ENCODE data around the gene IMPDH1.

Gene IMPDH1

DNA sequence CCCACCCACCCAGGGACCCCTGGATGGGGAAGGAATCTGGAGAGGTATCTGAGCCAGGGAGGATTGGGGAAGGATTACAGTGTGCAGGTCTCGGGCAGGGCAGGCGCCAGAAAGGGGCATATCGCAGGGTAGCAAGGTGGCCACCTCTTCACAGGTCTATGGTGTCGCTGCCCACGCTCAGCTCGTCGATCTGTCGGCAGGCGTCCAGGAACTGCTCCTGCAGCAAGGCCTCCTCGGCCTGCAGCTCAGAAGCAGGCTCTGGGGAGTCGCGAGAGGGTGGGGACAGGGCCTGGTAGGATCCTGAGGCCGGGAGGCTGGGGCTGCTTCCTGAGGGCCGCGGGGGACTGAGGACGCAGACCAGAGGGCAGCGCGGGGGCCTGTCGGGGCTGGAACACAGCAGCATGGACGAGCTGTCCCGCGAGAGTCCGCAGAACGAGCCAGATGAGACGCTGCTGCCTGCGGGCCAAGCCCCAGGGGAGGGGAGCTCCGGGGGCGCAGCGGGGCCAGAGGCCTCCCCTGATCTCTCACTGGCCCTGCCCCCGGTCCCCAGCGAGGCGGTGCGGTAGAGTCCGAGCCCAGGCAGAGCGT is 59.0 kb downstream of the IMPDH1 start:
- DNase-seq (ENCODE audit: low read depth) = no peak
- TF ChIP-seq, protein P1, sequence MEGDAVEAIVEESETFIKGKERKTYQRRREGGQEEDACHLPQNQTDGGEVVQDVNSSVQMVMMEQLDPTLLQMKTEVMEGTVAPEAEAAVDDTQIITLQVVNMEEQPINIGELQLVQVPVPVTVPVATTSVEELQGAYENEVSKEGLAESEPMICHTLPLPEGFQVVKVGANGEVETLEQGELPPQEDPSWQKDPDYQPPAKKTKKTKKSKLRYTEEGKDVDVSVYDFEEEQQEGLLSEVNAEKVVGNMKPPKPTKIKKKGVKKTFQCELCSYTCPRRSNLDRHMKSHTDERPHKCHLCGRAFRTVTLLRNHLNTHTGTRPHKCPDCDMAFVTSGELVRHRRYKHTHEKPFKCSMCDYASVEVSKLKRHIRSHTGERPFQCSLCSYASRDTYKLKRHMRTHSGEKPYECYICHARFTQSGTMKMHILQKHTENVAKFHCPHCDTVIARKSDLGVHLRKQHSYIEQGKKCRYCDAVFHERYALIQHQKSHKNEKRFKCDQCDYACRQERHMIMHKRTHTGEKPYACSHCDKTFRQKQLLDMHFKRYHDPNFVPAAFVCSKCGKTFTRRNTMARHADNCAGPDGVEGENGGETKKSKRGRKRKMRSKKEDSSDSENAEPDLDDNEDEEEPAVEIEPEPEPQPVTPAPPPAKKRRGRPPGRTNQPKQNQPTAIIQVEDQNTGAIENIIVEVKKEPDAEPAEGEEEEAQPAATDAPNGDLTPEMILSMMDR (IDR thresholded peaks at IDR 0.05; ENCODE audit: insufficient read depth, low read depth, low read length, missing control alignments) = no peak

DNA sequence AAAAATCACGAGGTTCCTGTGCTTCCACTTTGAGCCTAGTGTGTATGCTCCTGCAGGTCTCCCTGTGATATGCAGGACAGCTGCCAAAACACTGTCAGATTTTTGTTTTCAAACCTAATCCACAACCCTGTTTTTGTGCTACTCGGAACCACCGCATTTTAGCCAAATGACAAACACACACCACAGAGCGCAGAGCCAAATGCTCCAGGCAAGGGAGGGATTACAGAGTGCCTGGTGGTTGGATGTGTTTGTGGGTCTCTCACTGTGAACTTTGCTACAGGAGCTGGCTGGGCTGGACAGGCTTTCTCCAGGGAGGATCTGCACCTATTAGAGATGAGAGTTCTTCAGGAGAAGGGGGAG is 60.3 kb downstream of the IMPDH1 start:
- H3K4me3 ChIP-seq (ENCODE audit: low read depth, low read length) = no peak overlapping the region
- TF ChIP-seq, protein P1 (IDR thresholded peaks at IDR 0.05; ENCODE audit: insufficient read depth, low read depth, low read length, missing control alignments) = no peak
- no peak for DNase-seq (ENCODE audit: low read depth)

More for the DNA sequence above, 59.0 kb downstream of the IMPDH1 start:
- no peak overlapping the region for H3K4me3 ChIP-seq (ENCODE audit: low read depth, low read length)

DNA sequence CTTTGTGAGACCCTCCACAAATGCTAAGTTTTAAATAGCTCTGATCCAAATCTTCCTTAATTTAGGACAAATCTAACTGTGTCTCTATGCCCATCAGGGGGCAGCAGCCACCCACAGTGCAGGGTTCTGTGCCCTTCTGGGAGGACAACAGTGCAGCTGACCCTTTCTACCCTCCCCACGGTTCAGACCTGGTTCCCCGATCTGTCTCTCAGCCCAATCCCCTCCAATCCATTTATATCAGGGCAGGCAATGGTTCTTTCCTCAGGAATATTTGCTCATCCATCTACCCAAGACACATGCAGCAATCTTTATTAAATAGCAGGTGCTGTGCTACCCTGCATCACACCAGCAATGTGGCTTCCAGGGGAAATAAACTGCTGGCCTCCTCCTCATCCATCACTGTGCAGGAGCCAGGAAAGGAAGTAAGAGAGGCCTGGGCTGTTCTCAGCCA is 62.1 kb downstream of the IMPDH1 start:
- DNase-seq (ENCODE audit: low read depth) = peak; percentile 43
- H3K4me3 ChIP-seq (ENCODE audit: low read depth, low read length) = no peak overlapping the region
- TF ChIP-seq, protein P1 (IDR thresholded peaks at IDR 0.05; ENCODE audit: insufficient read depth, low read depth, low read length, missing control alignments) = peak; percentile 59

DNA sequence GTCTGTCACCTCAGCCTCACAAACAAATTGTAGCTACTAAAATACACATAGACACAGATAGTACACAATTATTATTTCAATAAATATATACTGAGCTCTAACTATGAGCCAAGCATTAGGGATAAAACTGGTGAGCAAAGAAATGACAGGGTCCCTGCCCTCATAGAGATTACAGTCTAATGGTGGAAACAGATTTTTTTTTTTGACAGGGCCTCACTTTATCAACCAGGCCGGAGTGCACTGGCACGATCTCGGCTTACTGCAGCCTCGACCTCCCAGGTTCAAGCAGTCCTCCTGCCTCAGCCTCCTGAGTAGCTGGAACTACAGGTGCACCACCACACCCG is 65.4 kb downstream of the IMPDH1 start:
- H3K4me3 ChIP-seq (ENCODE audit: low read depth, low read length) = no peak overlapping the region
- TF ChIP-seq, protein P1 (IDR thresholded peaks at IDR 0.05; ENCODE audit: insufficient read depth, low read depth, low read length, missing control alignments) = no peak
- DNase-seq (ENCODE audit: low read depth) = no peak

DNA sequence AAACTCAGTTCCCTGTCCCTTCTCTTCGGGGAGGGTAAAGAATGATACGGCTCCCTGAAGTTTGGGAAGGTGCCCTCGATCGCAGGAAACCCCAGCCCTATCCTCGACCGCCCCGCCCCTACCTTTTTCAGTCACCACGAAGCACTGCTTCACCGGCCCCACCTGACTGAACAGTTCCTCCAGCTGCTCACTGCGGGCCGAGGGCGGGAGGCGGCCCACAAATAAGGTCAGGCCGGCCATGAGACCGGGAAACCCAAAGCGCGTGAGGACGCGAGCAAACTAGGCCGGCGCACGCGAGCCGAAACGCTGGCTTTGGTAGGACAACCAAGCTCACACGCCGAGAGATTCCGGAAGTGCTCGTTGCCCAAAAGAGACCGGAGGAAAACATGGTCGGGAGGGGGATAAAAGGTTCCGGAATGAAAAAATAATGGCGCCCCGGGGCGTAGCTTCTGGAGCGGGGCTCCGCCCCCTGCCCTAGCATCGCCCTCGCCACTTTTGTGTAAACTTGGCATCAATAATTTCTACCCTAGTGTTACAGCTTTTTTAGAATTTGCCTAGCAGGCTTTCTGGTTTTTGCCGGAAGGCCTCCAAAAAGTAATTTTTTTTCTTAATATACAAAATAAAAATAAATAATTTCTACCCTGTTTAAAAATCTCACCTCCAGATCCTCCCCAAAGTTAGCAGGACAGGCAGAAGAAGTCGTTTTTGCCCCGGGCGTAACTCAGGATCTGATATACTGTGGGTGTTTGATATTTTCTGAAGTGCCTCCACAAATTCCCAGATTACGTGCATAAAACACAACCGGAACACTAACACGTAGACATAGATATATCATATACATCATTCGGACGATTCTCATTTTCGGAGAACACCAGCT is 66.0 kb downstream of the IMPDH1 start, which contains the start of gene RBM28:
Gene RBM28 (minus strand): TSS at position 355 of the 877 bp plus-strand sequence. CDS start 115 bp downstream, at position 240.
- DNase-seq (ENCODE audit: low read depth) = peak; percentile 94
- peak within 1 kb of the TSS; percentile 88 for H3K4me3 ChIP-seq (ENCODE audit: low read depth, low read length)
- TF ChIP-seq, protein P1 (IDR thresholded peaks at IDR 0.05; ENCODE audit: insufficient read depth, low read depth, low read length, missing control alignments) = no peak

Data from GM12865 (cell line).